COLO668 (cell line): ENCODE data around the gene SNU13.
A peak's percentile ranks its signal among the peaks of the same experiment; 100 is the strongest.
"Not testable (repeated sequence)": the region's sequence is repeated elsewhere in the genome, so short reads cannot be mapped to it uniquely, and the experiment has no call there.

ENCODE experiments used
- DNase-seq: peaks from one replicate; lab custom pipeline; 2025; ENCODE audit not compliant: unreplicated experiment; lab: John Stamatoyannopoulos, UW

The SNU13 gene

GRCh38 chr22:41688365-41689211, at the start of gene SNU13:
Gene SNU13, minus strand, starts transcription at chr22:41688867. Its CDS starts 71 bp downstream, at chr22:41688796.
- peak; percentile 95 for DNase-seq

- not testable (repeated sequence) for DNase-seq
Observed at GRCh38 chr22:41733241-41733640, 44.6 kb upstream of the SNU13 start.

- DNase-seq, result no peak
Observed at GRCh38 chr22:41732096-41732772, 43.6 kb upstream of the SNU13 start.

- no peak for DNase-seq
Observed at GRCh38 chr22:41731609-41732008, 42.9 kb upstream of the SNU13 start.

- DNase-seq, result no peak
Observed at GRCh38 chr22:41725510-41726110, 36.9 kb upstream of the SNU13 start.

- DNase-seq, result no peak
Observed at GRCh38 chr22:41722496-41722895, 33.8 kb upstream of the SNU13 start.

GRCh38 chr22:41713004-41713403, 24.3 kb upstream of the SNU13 start:
- DNase-seq, result no peak

- no peak for DNase-seq
Observed at GRCh38 chr22:41709341-41709740, 20.7 kb upstream of the SNU13 start.

- DNase-seq, result no peak
Observed at GRCh38 chr22:41702763-41703162, 14.1 kb upstream of the SNU13 start.

- no peak for DNase-seq
Observed at GRCh38 chr22:41700108-41700364, 11.4 kb upstream of the SNU13 start.

GRCh38 chr22:41699264-41700107, 10.8 kb upstream of the SNU13 start, which contains the start of gene MEI1:
Gene MEI1, plus strand, starts transcription at chr22:41699503. Its CDS starts 36 bp downstream, at chr22:41699539.
- peak; percentile 18 for DNase-seq

- peak; percentile 90 for DNase-seq
Observed at GRCh38 chr22:41697126-41697775, 8.6 kb upstream of the SNU13 start.

GRCh38 chr22:41696703-41697102, 8.0 kb upstream of the SNU13 start:
- DNase-seq, result no peak

GRCh38 chr22:41695211-41695610, 6.5 kb upstream of the SNU13 start:
- DNase-seq, result no peak

GRCh38 chr22:41690476-41690875, 1.8 kb upstream of the SNU13 start:
- no peak for DNase-seq

- peak; percentile 38 for DNase-seq
Observed at GRCh38 chr22:41687901-41688364, 734 bp downstream of the SNU13 start.

GRCh38 chr22:41686890-41687289, 1.8 kb downstream of the SNU13 start:
- DNase-seq, result not testable (repeated sequence)

GRCh38 chr22:41684194-41684593, 4.5 kb downstream of the SNU13 start:
- no peak for DNase-seq

- DNase-seq, result no peak
Observed at GRCh38 chr22:41683616-41684015, 5.1 kb downstream of the SNU13 start.

- DNase-seq, result no peak
Observed at GRCh38 chr22:41683052-41683451, 5.6 kb downstream of the SNU13 start.
